Uterus (tissue), 2 donors: ENCODE data around the gene SOX1.

Source experiments
- POLR2A ChIP-seq, 2 donors: fragments of 450-650 bp; IDR thresholded peaks; one replicate each; pipeline ENCODE4 v1.6.1; 2016; ENCODE audit warnings: antibody characterized with exemption in 2 of 2, mild to moderate bottlenecking in 1 of 2, moderate library complexity in 1 of 2
- TF ChIP-seq, protein P1 (sequence below), 4 experiments: fragments of 200-600 bp in 2 of 4; fragments of 450-650 bp in 2 of 4; sonication (generic) in 2 of 4; IDR thresholded peaks; one replicate each; pipeline ENCODE4 v1.5.1; 2016 to 2019; ENCODE audit warnings: antibody characterized with exemption in 4 of 4, mild to moderate bottlenecking in 2 of 4, moderate library complexity in 1 of 4

DNA sequence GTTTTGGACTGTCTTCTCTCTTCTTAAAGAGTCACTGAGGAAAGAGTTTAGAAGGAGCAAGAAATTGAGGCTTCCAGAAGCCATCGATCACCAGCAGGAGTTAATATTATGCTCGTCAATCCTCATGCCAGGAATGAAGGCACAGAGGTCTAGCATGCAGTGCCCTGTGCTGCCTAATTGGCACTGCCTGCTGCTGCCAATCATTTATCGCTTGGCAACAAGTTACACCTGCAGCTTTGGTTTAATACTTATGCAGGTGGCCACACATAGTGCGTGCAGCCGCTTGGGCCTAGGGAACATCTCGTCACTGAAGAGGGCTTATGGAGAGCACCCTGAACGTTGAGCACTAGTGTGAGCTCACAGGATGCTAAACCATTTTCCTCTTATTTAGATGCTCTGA is 2.7 kb upstream of the SOX1 start:
- TF ChIP-seq, protein P1, sequence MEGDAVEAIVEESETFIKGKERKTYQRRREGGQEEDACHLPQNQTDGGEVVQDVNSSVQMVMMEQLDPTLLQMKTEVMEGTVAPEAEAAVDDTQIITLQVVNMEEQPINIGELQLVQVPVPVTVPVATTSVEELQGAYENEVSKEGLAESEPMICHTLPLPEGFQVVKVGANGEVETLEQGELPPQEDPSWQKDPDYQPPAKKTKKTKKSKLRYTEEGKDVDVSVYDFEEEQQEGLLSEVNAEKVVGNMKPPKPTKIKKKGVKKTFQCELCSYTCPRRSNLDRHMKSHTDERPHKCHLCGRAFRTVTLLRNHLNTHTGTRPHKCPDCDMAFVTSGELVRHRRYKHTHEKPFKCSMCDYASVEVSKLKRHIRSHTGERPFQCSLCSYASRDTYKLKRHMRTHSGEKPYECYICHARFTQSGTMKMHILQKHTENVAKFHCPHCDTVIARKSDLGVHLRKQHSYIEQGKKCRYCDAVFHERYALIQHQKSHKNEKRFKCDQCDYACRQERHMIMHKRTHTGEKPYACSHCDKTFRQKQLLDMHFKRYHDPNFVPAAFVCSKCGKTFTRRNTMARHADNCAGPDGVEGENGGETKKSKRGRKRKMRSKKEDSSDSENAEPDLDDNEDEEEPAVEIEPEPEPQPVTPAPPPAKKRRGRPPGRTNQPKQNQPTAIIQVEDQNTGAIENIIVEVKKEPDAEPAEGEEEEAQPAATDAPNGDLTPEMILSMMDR (IDR thresholded peaks at IDR 0.05) = no peak
- TF ChIP-seq POLR2A (IDR thresholded peaks at IDR 0.05) = no peak
